ENCODE measurements around the gene ZNF573.

DNA sequence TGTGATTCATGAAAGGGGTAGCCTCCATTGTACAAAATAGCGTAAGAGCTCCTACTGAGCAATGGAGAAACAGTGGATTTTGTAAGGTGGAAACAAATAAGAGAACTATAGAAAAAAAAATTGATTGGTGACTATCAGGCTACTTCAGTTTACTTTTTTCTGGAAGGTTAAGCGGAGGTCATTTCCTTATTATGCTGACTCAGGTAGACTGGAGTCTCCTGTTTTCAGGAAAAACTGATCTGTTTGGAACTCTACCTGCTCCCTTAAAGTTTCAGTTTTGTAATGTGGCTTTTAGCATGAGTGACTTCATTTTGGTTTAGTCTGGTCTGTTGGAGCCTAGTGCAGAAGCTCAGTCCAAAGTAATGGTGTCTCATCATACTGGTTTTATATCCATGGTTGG lies 63.2 kb downstream of the ZNF573 start:
- TF ChIP-seq, protein P1, sequence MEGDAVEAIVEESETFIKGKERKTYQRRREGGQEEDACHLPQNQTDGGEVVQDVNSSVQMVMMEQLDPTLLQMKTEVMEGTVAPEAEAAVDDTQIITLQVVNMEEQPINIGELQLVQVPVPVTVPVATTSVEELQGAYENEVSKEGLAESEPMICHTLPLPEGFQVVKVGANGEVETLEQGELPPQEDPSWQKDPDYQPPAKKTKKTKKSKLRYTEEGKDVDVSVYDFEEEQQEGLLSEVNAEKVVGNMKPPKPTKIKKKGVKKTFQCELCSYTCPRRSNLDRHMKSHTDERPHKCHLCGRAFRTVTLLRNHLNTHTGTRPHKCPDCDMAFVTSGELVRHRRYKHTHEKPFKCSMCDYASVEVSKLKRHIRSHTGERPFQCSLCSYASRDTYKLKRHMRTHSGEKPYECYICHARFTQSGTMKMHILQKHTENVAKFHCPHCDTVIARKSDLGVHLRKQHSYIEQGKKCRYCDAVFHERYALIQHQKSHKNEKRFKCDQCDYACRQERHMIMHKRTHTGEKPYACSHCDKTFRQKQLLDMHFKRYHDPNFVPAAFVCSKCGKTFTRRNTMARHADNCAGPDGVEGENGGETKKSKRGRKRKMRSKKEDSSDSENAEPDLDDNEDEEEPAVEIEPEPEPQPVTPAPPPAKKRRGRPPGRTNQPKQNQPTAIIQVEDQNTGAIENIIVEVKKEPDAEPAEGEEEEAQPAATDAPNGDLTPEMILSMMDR (IDR thresholded peaks at IDR 0.05), result no peak
- TF ChIP-seq POLR2A (IDR thresholded peaks at IDR 0.05), result no peak

All from adrenal gland (tissue), 5 donors.